Lower lobe of right lung (tissue), 2 donors: ENCODE results near the gene MTA1. TPM values are rescaled to one million over a fixed set of nuclear protein-coding genes. Genes with fewer than 3 reads are reported as not detected.

Experiments used
- ATAC-seq, 2 donors: fragments of 200-7000 bp; cut with Tn5 transposase; one replicate each; pipeline ENCODE4 v1.9.1; 2020 to 2022; ENCODE audit warnings: mild to moderate bottlenecking in 2 of 2, moderate library complexity in 2 of 2
- DNase-seq: peaks from one replicate; pipeline ENCODE4 v3.0.0-alpha.2; 2020
- H3K27ac ChIP-seq: fragments of 200-600 bp; one replicate; pipeline ENCODE4 v1.8.0; 2022
- H3K27me3 ChIP-seq: fragments of 200-600 bp; one replicate; pipeline ENCODE4 v1.8.0; 2022; ENCODE audit warnings: low read depth
- H3K36me3 ChIP-seq: fragments of 200-600 bp; one replicate; pipeline ENCODE4 v1.8.0; 2022; ENCODE audit warnings: mild to moderate bottlenecking
- H3K4me1 ChIP-seq: fragments of 200-600 bp; one replicate; pipeline ENCODE4 v1.8.0; 2022
- H3K4me3 ChIP-seq: fragments of 200-600 bp; one replicate; pipeline ENCODE4 v1.8.0; 2022; ENCODE audit warnings: mild to moderate bottlenecking
- H3K9me3 ChIP-seq: fragments of 200-600 bp; one replicate; pipeline ENCODE4 v1.8.0; 2022
- CTCF ChIP-seq: fragments of 200-600 bp; IDR thresholded peaks from one replicate; pipeline ENCODE4 v1.8.0; 2022; ENCODE audit warnings: antibody characterized with exemption, mild to moderate bottlenecking
- intact Hi-C: fragments of 100-400 bp; cut with DNase I; formaldehyde crosslinking; loops from one replicate; pipeline ENCODE4 v1.11.0; 2022
- total RNA-seq: library from RNA; stranded (reverse); fragmentation: NEBNext Ultra II Directional; extraction: Animal tissue kit (Norgen Biotek cat#: 25700); gene quantifications from one replicate; pipeline ENCODE4 v1.2.1, GENCODE V29; 2021
- donor health status: DM: no; HTN: yes; CAD: no; lungs with severe emphysema.

Gene MTA1
- total RNA-seq, 1 donor from 2014 or later, result 69.7 TPM

- intact Hi-C loops, result no loop called here
- H3K4me3 ChIP-seq, result no peak overlapping the region
- H3K9me3 ChIP-seq, result no peaks in the 10 kb centered on the region
- DNase-seq, result no peak
- H3K27me3 ChIP-seq, result no peaks in the 10 kb centered on the region
- no peak for ATAC-seq
- no peak for TF ChIP-seq CTCF
- H3K4me1 ChIP-seq, result peaks cover 41% of the 10 kb centered on the region
- H3K27ac ChIP-seq, result no peak overlapping the region
- no peaks in the 10 kb centered on the region for H3K36me3 ChIP-seq
Observed at GRCh38 chr14:105417690-105418121, 1.9 kb upstream of the MTA1 start.

- H3K36me3 ChIP-seq, result no peaks in the 10 kb centered on the region
- ATAC-seq (no peak), DNase-seq (no peak)
- peak overlapping the region; percentile 76 for H3K27ac ChIP-seq
- peaks cover 42% of the 10 kb centered on the region for H3K4me1 ChIP-seq
- TF ChIP-seq CTCF, result no peak
- no peaks in the 10 kb centered on the region for H3K9me3 ChIP-seq
- intact Hi-C loops, result no loop called here
- H3K4me3 ChIP-seq, result peak overlapping the region; percentile 75
- H3K27me3 ChIP-seq, result no peaks in the 10 kb centered on the region
Observed at GRCh38 chr14:105418269-105419194, 1.1 kb upstream of the MTA1 start.

- Histone ChIP-seq H3K27me3 (no peaks in the 10 kb centered on the region), H3K4me3 (peak overlapping the region; percentile 75), H3K36me3 (no peaks in the 10 kb centered on the region), H3K27ac (peak overlapping the region; percentile 73), H3K9me3 (no peaks in the 10 kb centered on the region), H3K4me1 (peaks cover 38% of the 10 kb centered on the region)
- intact Hi-C loops, result no loop called here
- DNase-seq (no peak), ATAC-seq (peak in 1 of 2 donors; percentile 2)
- TF ChIP-seq CTCF, result no peak
Observed at GRCh38 chr14:105420101-105420973, 710 bp downstream of the MTA1 start.

- DNase-seq, result no peak
- peak overlapping the region; percentile 75 for H3K4me3 ChIP-seq
- intact Hi-C loops, result no loop called here
- H3K9me3 ChIP-seq, result no peaks in the 10 kb centered on the region
- TF ChIP-seq CTCF, result no peak
- peaks cover 35% of the 10 kb centered on the region for H3K4me1 ChIP-seq
- no peaks in the 10 kb centered on the region for H3K27me3 ChIP-seq
- H3K36me3 ChIP-seq, result no peaks in the 10 kb centered on the region
- peak overlapping the region; percentile 73 for H3K27ac ChIP-seq
- ATAC-seq, result peak; percentile 12 to 27
Observed at GRCh38 chr14:105420974-105421674, 1.5 kb downstream of the MTA1 start.
